Measurements from ENCODE around the gene ATG101.
A peak's percentile ranks its signal among the peaks of the same experiment; 100 is the strongest.

Gene ATG101, protein sequence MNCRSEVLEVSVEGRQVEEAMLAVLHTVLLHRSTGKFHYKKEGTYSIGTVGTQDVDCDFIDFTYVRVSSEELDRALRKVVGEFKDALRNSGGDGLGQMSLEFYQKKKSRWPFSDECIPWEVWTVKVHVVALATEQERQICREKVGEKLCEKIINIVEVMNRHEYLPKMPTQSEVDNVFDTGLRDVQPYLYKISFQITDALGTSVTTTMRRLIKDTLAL

GRCh38 chr12:52069327-52070184 lies at the start of gene ATG101:
Gene ATG101 (plus strand): TSS chr12:52069978. CDS start chr12:52073651, 3,673 bp downstream.
- peak; percentile 98 for DNase-seq

- DNase-seq: peak; percentile 80
Measured at GRCh38 chr12:52020539-52021336, 49.0 kb upstream of the ATG101 start.

DNA sequence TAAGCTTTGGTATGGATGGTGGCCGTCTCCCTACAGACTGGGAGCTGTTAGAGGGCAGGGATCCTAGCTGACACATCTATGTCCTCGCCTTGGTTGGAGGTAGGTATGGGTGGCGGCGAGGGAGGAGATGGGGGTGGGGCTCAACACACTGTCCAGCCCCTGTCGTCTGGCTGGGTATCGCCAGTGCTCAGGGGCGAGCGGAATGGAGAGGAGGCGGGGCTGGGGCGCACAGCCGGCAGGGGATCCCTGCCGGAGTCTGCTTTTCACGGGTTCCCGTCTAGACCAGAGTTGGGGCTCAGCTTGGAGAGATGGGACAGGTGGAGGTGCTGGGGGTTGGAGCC lies 47.0 kb upstream of the ATG101 start:
- peak; percentile 78 for DNase-seq

- DNase-seq: peak; percentile 94
Measured at GRCh38 chr12:52023182-52023975, 46.4 kb upstream of the ATG101 start.

DNA sequence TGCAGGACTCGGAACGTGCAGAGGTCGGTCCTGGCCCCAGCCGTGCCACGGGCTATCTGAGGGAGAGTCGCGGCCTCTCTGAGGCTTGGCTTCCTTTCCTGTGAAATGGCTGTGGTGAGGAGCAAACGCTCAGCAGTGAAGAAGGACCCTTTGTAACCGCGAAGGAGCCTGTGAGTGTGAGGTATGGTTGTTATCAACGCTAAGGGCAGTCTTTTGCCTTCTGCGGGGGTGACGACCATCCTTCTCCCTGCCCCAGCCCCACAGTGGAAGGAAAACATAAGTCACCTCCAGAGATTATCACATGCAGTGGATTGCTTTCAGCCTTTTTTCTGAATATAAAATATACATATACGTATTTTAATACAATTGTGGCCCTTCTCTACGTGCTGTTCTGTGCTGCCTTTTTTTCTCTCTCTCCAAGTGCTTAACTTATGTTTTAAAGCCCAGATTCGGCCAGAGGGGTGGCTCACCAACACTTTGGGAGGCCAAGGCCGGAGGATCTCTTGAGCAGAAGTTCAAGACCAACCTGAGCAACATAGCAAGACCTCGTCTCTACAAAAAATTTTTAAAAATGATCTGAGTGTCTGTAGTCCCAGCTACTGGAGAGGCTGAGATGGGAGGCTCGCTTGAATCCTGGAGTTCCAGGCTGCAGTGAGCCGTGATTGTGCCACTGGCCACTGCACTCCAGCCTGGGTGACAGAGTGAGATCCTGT lies 45.6 kb upstream of the ATG101 start:
- DNase-seq: no peak

DNA sequence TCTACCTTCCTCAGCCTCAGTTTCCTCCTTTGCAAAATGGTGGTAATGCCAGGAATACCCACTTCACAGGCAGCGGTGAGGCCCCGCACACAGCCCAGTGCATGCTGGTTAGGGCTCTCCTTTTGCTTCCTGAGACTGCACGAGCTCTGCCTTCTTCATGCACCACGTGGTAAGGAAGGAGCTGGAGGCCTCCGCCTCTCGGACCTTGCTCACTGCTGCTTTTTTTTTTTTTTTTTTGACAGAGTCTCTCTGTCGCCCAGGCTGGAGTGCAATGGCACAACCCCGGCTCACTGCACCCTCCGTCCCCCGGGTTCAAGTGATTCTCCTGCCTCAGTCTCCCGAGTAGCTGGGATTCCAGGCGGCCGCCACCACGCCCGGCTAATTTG lies 44.9 kb upstream of the ATG101 start:
- no peak for DNase-seq

- DNase-seq: peak; percentile 43
Measured at GRCh38 chr12:52026263-52026662, 43.5 kb upstream of the ATG101 start.

DNA sequence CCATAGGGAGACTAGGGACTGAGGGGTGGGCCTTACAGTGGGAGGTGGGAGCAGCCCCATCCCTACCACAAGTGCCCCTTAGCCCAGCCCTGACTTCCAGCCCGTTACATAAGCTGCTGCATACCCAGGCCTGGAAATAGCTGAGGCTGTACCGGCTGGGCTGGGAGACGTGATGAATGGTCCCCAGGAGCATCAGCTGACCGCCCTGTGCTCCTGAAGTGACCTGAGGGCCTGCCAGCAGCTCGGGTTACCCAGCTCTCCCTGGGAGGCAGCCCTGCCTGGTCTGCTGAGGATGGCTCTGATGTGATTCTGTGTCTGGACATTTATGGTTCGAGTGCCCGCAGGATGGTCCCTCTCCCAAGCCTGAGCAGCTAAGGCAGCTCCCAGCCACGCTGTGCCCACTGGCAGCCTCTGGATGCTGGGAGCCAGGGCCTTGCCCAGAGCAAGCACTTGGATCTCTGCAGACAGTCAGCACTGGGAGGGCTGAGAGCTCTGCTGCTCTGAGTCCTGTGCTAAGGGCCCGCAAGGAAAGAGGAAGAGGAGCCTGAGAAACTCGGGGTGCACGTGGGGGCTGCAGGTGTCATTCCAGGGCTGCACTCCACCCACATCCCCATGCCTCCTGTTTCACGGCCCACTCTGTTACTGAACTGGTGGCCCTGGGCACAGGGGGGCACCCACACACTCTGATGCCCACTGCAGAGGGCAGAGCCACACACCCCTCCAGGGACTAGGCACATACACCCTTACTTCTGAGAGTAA lies 42.5 kb upstream of the ATG101 start:
- no peak for DNase-seq

DNA sequence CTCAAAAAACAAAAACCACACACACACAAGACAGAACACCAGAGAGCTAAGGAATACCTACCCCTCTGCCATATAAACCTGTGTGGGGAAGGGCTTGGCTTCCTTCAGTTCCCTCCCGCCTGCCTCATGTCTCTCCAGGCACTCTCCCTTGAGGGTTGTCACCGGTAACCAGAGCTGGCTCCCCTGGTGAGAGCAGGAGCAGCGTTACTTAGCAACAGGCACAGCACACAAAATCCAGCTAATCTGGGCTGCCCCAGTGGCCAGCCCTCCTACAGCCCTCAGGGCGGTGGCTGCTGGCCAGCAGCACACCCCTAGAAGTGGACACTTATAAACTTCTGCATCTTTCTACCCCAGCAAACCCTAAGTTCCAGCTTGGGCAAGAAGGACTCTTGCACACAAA lies 40.1 kb upstream of the ATG101 start:
- peak; percentile 97 for DNase-seq

DNA sequence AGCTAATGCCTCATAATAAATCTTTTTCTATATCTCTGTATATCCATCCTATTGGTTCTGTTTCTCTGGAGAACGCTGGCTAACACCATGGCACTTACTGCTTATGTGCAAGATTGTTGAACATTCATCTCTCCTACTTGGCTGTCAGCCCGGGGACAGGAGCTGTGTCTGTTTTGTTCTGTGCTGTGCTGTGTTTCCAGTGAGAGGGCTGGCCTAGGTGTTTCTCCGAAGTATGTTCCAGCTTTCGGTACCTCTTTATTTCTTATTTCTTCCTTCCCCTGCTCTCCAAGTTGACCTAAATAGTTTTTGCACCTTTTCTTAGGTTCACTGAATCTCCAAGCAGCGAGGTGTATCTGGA lies 37.4 kb upstream of the ATG101 start:
- peak; percentile 57 for DNase-seq

GRCh38 chr12:52032804-52033445 lies 36.9 kb upstream of the ATG101 start:
- DNase-seq: peak; percentile 99

DNA sequence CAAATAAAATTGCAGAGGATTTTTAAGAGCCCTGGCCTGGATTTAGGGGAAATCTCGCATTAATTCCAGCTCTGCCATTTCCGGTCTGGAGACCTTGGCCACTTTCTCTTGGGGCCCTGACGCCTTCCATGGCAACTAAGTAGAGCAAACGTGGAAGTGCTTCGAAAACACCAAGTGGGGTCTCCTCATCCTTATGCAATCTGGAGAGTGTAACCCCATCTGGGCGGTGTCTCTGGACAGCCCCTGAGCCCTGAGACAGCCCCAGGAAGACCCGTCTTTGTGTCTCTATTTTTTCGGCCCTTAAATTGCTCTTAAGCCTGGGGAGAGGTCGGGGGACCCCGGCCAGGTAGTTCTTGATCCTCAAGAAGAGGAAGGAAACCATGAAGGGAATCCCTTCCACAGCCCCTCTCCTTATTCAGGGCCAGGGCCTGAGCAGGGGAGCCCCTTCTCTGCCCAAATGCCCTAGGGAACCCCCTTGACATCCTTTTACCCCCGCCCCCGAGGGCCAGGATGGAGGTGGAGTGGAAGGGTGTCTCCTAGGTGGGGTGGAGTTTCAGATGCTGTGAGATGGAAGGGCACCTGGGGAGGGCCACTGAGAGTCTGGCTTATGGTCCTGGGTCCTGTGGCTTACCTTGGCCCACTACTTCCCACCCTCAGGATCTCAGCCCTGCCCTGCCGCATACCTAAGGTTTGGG lies 36.2 kb upstream of the ATG101 start:
- DNase-seq: no peak

DNA sequence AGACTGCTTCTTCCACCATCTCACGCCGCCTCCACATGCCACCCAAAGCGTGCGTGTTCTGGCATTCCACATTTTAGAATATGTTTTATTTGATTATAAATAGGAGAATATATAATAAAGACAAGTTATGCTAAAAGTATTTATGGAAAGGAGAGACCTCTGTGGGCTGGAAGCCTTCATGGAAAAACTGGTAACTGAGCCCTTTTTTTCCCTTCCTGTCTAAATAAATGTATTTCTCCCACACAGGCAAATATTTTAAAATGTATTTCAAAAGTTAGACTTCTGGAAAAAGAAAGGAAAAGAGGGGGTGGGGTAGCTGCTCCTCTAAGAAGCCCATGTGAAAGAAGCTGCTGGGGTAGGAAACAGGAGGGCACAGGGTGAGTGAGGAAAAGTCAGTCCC lies 34.6 kb upstream of the ATG101 start:
- DNase-seq: no peak

- DNase-seq: no peak
Measured at GRCh38 chr12:52035926-52036325, 33.9 kb upstream of the ATG101 start.

GRCh38 chr12:52036587-52037171 lies 33.1 kb upstream of the ATG101 start:
- peak; percentile 89 for DNase-seq

DNA sequence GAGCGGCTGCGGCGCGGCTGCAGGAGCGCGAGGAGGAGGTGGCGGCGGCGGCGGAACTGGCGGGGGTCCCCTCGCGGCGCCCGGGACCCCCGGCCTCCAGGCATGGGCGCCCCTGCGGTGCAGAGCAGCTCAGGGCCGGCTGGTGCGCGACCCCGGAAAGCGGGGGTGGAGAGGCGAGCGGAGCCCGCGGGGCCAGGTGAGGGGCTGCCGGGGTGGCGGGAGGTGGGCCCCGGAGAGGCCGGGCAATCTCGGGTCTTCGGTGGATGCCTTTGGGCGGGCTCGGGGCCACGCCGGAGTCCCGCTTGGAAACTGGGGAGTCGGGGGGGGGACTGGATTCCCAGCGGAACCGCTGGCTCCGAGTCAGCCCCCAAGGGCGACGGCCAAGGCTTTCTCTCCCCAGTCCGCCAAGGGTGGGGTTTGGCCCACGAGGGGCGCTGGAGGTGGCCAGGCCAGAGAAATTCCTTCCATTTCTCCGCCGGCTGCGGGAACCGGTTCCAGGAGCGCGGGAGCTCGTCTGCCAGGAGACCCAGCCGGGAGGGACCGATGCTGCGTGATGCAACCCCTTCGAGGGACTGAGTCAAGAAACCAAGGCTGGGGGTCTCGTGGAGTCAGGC lies 32.4 kb upstream of the ATG101 start:
- peak; percentile 65 for DNase-seq

DNA sequence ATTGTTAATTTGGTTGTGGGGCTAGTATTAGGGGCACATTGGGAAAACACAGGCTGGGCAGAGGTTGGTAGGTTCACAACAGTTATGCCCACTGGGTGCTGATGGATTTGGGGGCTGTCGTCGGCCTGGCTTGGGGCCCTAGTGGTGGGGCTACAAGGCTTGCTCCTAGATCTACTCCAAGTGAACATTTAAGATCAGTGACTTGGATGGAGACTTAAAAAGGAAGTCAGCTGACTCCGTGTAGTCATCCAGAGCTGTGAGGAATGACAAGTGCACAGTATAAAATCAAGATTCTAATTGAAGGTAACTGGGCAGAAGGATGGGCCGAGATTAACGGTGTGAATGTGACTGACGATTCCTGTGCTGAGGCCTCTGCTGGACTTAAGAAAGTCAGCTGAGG lies 31.3 kb upstream of the ATG101 start:
- no peak for DNase-seq

DNA sequence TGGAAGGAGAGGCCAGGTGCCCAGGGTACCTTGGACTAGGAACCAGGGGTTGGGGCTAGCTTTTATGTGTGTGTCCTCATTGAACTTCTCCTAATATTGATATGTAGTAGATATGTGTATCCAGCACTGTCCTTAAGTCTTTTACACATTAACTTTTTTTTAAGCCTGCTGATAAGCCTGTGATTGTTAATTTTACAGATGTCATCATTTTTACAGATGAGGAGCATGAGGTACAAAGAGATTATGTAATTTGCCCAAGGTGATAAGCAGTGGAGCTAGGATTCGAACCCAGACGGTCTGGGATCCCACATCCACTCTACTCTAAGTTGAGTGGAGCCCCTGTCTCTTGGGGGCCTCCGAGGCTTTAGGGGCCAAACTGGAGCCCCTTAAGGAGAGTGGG lies 28.7 kb upstream of the ATG101 start:
- no peak for DNase-seq

DNA sequence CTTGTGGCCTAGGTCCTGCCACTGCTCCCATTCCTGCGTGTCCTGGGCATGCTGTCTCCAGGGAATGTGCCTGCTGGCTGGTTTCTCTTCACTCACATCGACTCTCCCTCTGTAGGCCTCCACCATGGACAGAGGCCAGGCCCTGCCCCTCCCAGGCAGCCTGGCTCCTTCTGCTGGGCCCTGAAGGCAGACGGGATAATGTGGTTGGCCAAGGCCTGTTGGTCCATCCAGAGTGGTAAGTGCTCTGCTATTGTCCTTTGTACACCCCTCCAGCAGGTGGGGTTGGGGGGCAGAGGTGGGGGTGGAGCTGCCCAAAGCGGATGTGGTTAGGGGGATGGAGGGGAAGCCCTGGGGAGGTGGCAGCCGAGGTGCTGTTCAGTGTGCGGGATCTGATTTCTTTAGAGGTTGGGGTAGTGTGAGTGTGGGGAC lies 28.1 kb upstream of the ATG101 start:
- DNase-seq: no peak

Measured in NCI-H69 (cell line).